GM21423 (cell line): ENCODE measurements around the gene ATP11B.
"Not testable (repeated sequence)": the region's sequence is repeated elsewhere in the genome, so short reads cannot be mapped to it uniquely, and the experiment has no call there.

Source experiments
- ATAC-seq: cut with Tn5 transposase; IDR thresholded peaks from one replicate; pipeline ENCODE4 v1.9.1; 2021; ENCODE audit warnings: mild to moderate bottlenecking, moderate library complexity; ENCODE audit not compliant: unreplicated experiment

Gene ATP11B

GRCh38 chr3:182822260-182822659, 29.0 kb downstream of the ATP11B start:
- not testable (repeated sequence) for ATAC-seq

DNA sequence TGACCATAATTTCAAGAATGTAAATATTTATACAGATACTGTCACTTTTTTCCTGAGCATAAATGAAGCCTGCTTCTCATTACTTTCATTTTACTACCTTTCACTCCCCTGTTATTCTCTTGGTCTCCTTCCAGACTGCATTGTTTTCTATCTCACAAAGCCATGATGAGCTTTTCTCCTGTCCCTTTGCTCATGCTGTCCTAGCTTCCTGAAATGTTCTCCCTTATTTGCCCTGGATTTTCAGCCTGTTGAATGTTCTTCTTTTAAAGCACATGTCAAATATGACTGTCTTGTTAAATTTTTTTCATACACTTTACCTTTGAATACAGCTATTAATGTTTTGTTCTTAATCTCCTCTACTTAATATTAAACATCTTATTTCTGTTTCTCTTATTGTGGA, 31.7 kb downstream of the ATP11B start:
- ATAC-seq = no peak

DNA sequence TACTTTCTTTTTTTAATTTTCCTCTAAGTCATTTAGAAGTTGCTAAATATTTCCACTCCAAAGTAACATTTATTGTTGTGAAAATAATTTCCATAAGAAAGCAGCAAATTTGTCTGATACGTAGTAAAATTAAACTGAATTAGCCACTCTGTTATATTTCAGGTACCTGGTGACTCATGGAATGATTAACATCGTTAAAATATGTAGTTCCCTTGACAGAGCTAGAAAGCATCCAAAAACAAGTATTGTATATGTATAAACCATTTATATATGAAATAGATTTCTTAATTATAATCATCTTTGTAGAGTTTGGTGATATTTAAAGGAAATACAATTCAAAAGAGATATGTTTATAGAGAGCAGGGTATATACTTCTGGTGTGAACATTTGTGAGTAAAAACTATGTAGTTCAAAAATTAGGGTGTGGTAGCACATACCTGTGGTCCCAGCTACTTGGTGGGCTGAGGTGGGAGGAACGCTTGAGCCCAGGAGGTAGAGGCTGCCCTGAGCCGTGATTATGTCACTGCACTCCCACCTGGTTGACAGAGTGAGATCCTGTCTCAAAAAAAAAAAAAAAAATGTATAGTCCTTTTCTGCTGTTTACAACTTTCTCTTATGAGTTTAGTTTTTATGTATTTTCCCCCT, 36.6 kb downstream of the ATP11B start:
- no peak for ATAC-seq

- ATAC-seq = no peak
Measured at GRCh38 chr3:182837855-182838454, 44.7 kb downstream of the ATP11B start.

DNA sequence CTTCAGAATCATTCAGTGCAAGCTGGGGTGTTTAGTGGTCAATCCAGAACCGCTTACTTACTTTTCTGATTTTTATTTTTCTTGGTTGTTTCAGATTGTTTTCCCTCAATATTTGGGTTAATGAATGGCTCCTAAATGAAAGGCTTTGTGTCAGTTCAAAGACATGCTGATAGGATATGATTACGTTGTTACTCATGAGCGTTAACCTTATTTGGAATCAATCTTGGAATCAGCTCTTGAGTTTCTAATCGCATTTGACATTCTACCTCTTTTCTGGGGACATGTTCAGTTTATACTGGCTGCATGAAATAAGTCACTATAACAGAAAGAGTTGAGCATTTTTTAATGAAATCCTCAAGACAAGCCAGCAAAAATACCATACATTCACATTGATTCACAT, 50.2 kb downstream of the ATP11B start:
- ATAC-seq = no peak

DNA sequence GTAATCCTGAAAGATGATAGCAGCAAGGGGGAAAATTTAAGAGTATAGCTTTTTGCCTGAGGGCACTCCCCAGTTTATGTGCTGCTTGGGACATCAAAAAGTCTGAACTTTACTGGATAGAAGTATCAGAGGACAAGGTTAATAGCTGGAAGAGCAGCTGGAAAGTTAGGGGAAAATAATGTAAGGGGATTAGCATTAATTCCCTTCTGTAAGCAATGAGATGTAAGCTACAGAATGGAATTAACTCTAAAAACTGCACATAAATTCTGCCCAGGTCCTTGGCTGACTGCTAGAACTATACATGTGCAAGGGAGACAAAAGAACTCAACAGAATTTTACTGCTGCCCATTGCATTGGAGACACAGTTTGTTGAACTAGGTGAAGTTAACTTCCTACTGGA, 55.6 kb downstream of the ATP11B start:
- no peak for ATAC-seq

GRCh38 chr3:182855076-182855475, 61.8 kb downstream of the ATP11B start:
- ATAC-seq = no peak

- ATAC-seq = no peak
Measured at GRCh38 chr3:182861348-182861747, 68.0 kb downstream of the ATP11B start.

DNA sequence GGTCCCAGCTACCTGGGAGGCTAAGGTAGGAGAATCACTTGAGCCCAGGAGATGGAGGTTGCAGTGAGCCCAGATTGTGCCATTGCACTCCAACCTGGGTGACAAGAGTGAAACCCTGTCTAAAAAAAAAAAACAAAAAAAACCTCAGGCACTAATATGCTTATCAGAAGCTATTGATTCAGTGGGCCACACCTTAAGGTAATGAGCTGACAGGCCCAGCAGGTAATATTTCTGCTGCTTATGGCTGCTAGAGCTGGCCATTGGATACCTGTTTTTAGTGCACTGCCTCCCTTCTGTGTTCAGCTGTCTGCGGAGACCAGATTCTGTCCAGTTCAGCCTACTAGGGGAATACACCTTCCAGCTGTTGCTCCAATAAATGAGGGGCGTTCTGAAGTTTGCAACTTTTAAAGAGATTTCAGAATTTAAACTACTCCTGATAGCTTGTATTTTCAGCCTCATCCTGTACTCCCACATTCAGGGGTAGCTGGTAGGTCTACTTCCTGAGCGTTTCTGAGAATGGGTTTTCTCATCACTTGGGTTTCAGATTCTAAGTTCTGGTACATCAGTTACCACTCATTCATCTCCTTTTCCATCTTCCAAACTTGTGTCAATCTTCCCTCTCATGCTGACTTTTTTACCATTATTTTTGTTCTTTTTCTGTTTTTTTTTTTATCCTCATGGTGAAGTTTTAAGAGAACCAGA, 69.0 kb downstream of the ATP11B start:
- no peak for ATAC-seq

DNA sequence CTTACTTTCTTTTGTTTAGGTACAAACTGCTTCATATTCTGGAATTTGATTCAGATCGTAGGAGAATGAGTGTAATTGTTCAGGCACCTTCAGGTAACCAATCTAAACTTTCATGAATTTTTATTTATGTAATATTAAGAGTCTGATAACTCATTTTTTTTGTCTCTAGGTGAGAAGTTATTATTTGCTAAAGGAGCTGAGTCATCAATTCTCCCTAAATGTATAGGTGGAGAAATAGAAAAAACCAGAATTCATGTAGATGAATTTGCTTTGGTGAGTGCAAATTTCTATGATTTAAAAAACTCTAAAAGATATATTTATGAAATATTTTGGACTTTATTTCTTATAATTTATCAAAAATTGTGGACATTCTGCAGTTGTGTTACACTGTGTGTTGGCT, 75.8 kb downstream of the ATP11B start:
- ATAC-seq = no peak

- not testable (repeated sequence) for ATAC-seq
Measured at GRCh38 chr3:182870917-182871316, 77.6 kb downstream of the ATP11B start.

DNA sequence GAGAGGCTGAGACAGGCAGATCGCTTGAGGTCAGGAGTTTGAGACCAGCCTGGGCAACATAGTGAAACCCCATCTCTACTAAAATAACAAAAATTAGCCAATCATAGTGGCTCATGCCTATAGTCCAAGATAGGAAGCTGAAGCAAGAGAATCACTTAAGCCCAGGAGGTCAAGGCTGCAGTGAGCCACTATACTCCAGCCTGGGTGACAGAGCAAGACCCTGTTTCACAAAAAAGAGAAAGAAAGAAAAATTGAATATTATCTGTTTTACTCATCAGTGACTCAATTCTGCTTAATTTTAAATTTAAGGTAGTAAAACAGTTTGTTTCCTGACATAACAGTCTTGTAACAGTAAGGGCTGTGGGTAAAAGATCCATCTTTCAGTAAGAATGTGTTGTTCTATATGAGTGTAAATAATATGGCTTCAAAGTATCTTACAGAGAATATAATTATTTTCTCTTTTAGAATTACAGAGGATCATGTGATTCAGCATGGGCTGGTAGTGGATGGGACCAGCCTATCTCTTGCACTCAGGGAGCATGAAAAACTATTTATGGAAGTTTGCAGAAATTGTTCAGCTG, 85.8 kb downstream of the ATP11B start:
- ATAC-seq = no peak

DNA sequence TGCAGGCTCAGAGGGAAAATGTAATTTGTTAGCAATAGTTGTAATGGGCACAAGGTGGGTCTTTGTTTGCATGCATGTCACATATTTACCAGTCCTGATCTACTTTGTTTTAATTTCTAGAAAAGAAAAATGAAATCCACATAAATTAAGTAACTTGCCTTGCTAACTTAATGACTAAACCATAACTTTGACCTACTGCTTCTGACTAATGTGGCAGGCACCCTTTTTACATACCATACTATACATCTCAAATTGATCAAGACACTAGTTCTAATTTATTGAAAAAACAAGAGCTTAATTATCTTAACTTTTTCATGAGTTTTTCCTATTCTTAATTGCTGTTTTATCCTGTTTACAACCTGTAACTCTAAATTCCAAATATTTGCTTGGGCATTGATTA, 93.2 kb downstream of the ATP11B start:
- no peak for ATAC-seq

GRCh38 chr3:182889948-182890629, 96.8 kb downstream of the ATP11B start:
- no peak for ATAC-seq

GRCh38 chr3:182891364-182891763, 98.1 kb downstream of the ATP11B start:
- ATAC-seq = no peak

DNA sequence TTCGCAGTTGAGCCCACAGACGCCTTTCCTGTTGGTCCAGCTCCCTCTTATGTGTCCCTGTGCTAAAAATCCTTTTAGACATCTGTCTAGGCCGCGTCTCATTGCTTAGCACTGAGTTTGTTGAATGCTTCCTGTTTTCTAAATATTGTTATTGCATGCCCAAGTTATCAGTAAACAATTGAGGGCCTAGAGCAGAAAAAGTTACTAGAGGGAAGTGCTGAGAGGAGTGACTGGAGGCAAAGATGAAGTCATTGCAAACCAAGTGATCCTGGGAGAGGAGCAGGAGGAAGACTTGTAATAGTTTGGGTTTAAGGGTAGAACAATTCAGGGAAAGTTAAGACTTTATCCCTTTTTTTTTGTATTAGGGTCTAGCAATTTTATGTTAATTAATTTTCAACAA, 98.9 kb downstream of the ATP11B start:
- ATAC-seq = no peak

DNA sequence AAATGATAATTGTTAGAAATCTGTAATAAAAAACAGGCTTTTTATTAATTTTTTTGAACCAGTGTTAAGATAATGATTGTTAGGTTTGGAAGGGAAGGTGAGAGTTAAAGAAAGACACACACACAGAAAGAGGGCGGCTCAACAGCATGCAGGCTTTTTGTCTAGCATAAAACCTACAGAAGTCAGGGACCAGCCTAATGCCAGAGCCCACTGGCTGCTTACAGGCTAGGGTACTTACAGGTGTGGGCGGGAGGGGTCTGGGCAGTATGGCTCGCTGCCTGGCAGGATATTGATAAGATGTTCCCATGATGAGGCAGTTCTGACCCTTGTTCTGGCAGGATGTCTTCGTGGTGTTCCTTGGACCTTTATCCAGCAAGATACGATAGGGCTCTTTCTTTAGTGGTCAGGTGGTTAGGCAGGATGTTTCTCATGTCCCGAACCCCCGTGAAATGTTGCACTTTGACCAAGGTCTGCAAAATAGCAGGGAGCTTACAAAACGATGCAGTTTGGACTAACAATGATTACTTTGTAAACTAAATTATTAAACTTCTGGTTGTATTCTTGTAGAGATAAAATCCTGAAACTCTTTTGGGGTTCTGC, 102.3 kb downstream of the ATP11B start:
- no peak for ATAC-seq

GRCh38 chr3:182896553-182896952, 103.2 kb downstream of the ATP11B start:
- no peak for ATAC-seq

DNA sequence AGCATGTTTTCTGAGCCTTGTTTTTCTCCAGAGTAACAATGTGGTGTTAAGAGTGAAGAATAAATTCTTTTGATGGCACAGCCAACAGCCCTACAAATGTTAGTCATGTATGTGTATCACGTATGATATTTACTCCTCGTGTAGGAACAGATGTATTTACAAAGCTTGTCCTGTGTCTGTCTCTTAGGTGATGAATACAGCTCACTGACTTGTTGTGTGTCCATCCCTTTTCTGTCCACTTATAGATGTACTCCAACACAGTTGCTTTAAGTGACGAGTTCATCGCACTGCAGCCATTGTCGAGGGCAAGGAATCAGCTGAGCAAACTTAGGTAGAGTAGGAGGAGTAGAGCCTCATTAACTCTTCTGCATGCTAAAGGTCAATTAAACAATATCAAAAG, 108.9 kb downstream of the ATP11B start:
- no peak for ATAC-seq

DNA sequence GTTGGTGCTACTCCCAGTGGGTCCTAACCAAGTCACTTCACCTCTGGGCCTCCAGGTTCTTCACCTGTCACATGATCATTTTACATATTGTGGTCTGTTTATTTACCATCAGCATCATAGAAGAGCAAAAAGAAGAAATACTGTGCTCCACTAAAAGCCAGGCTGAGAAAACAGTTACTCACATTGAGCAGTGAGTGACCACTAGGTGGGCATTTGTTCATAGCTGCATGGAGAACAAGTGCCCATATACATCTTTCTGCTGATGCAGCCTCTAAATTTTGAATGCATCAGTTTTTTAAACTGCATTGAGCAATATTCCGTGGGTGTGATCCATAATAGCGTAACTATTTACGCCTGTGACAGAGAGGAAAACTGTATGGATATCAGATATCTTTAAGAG, 110.9 kb downstream of the ATP11B start:
- ATAC-seq = no peak

DNA sequence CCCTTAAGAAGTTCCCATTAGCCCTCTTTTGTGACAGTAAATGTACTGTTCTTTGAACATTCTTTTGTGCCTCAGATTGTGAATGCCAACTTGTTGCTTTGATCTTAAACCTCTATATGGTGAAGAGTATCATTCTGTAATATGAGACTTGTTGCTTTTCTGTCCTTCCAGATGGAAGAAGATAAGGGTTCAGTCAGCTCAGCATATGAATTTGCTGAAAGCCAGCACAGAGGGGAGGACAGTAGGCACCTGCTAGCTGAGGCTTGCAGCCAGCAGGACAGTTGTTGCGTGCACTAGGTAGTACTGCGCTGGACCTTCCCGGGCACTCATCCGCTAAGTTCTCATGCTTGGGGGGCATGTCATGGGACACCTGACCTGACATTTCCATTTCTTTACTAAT, 112.3 kb downstream of the ATP11B start:
- no peak for ATAC-seq
